ENCODE data around the gene OXA1L.
"Not testable (repeated sequence)": the region's sequence is repeated elsewhere in the genome, so short reads cannot be mapped to it uniquely, and the experiment has no call there.

The OXA1L gene

GRCh38 chr14:22766457-22767322, at the start of gene OXA1L:
Gene OXA1L (plus strand): TSS chr14:22766688. CDS start chr14:22766702, 14 bp downstream.
- peak; percentile 95 for DNase-seq (ENCODE audit: low read depth)

GRCh38 chr14:22718091-22718490, 48.4 kb upstream of the OXA1L start:
- DNase-seq (ENCODE audit: low read depth) = no peak

GRCh38 chr14:22721213-22721612, 45.3 kb upstream of the OXA1L start:
- DNase-seq (ENCODE audit: low read depth) = no peak

DNA sequence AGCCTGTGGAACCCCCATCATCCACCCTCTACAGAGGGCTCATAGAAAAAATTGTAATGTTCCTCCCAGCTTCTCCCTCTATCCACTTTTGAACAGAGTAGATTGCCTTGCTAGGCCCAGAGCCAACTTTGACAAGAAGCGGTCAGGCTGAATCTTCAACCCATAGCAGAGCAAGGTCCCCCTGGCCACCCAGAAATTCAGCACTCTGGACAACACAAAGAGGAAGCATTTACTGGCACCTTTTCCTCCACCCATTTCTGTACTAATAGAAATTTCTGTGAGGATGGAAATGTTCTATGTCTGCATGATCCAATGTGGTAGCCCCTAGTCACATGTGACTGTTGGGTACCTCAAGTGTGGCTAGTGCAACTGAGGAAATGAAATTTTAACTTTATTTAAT, 42.7 kb upstream of the OXA1L start:
- DNase-seq (ENCODE audit: low read depth) = no peak

DNA sequence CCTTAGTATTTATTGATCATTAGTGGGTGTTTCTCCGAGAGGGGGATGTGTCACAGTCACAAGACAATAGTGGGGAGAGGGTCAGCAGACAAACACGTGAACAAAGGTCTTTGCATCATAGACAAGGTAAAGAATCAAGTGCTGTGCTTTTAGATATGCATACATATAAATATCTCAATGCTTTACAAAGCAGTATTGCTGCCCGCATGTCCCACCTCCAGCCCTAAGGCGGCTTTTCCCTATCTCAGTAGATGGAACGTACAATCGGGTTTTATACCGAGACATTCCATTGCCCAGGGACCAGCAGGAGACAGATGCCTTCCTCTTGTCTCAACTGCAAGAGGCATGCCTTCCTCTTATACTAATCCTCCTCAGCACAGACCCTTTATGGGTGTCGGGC, 41.6 kb upstream of the OXA1L start:
- DNase-seq (ENCODE audit: low read depth) = not testable (repeated sequence)

- not testable (repeated sequence) for DNase-seq (ENCODE audit: low read depth)
These were observed 41.1 kb upstream of the OXA1L start for GRCh38 chr14:22725374-22725773.

DNA sequence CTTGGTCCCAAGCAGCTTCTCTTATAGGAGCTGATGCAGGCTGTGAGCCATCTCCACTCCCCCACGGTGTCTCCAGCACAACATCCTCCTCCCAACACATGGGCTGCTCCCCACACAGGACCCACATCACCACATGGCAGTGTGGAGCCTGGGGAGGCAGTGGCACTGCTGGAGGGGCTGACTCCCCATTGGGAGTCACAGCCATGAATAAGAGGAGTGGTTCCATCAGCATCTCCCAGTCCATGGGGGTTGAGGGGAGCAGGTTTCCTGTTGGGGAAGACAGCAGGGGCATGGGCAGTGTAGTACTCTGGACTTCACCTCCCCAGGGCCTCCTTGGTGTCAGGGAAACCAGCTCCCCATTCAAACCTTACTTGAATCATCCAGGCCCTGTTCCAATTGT, 40.5 kb upstream of the OXA1L start:
- DNase-seq (ENCODE audit: low read depth) = no peak

DNA sequence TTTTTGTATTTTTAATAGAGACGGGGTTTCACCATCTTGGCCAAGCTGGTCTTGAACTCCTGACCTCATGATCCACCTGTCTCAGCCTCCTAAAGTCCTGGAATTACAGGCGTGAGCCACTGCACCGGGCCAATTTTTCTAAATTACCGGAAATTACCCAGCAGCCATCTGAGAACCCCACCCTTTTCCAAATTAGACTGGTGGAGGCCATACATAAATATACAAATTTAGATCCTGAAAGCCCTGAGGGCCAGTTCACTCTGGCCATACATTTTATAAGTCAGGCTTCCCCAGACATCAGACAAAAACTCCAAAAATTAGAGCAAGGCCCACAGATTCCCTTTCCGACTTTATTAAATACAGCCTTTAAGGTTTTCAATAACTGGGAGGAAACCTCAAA, 34.4 kb upstream of the OXA1L start:
- DNase-seq (ENCODE audit: low read depth) = not testable (repeated sequence)

GRCh38 chr14:22733829-22734228, 32.7 kb upstream of the OXA1L start:
- no peak for DNase-seq (ENCODE audit: low read depth)

GRCh38 chr14:22735096-22735495, 31.4 kb upstream of the OXA1L start:
- DNase-seq (ENCODE audit: low read depth) = no peak

- not testable (repeated sequence) for DNase-seq (ENCODE audit: low read depth)
These were observed 30.1 kb upstream of the OXA1L start for GRCh38 chr14:22736384-22736783.

DNA sequence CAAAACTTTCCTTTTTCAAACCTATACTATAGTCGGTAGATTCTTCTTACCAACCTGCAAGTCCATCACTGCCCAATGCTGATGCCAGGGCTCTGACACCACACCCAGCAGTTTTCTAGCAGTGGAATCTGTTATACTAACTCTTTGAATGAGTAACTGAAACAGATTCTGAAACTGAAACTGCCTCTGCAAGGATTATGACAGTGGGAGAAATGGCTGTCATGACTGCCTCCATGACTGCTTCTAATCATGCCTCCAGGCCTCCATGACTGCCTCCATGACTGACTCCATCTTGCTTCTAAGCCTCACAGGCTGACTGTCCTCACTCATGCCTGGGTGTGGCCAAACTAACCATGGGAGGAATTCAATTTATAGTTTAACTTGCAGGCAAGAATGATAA, 29.4 kb upstream of the OXA1L start:
- DNase-seq (ENCODE audit: low read depth) = no peak

DNA sequence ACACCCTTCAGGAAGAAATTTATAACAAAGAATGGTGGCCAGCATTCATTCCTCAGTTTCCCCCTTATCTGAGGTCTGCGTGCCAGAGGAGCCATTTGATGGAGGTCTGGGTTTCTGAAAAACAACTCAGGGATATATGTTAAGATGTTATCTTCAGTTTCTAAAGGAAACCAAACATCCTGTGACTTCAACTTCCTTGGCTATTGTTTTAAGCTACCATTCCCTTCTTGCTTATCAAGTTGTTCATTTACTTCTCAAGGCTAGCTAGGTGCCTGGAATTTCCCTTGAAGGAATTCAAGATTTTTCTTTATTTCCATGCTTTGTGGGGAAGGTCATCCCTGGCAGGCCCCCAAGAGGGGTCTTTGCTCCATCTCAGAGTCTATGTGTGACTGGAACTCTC, 27.1 kb upstream of the OXA1L start:
- no peak for DNase-seq (ENCODE audit: low read depth)

GRCh38 chr14:22740020-22740419, 26.5 kb upstream of the OXA1L start:
- DNase-seq (ENCODE audit: low read depth) = no peak

DNA sequence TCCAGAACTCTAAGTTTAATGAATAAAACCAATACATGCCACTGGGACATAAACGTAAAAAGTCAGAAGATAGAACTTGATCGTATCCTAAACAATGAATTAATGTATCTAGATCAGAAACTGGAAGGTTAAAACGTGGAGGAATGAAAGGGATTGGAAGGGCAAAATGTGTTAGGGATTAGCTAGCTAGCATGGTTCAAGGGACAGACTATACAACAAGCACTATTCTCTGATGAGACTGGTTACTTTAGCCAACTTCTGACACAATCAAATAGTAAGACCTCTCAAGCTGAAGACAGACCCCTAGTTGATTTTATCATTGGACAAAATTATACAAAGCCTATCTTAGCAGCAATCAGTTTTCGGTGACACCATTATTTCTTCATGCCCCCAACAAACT, 18.7 kb upstream of the OXA1L start:
- no peak for DNase-seq (ENCODE audit: low read depth)

- peak; percentile 16 for DNase-seq (ENCODE audit: low read depth)
These were observed 18.3 kb upstream of the OXA1L start for GRCh38 chr14:22748206-22748605.

- no peak for DNase-seq (ENCODE audit: low read depth)
These were observed 17.8 kb upstream of the OXA1L start for GRCh38 chr14:22748631-22749068.

DNA sequence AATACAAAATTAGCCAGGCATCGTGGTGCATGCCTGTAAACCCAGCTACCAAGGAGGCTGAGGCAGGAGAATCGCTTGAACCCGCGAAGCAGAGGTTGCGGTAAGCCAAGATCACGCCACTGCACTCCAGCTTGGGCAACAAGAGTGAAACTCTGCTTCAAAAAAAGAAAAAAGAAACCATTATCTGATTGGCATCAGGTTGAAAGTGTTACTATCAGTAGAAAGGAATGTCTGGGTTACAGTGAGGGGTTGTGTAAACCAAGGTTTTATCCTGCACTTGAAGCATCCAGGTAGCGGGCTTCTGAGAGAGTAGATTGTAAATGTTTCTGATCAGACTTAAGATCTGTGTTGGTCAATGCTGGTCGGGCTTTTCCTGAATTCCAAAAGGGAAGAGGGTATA, 14.1 kb upstream of the OXA1L start:
- peak; percentile 64 for DNase-seq (ENCODE audit: low read depth)

DNA sequence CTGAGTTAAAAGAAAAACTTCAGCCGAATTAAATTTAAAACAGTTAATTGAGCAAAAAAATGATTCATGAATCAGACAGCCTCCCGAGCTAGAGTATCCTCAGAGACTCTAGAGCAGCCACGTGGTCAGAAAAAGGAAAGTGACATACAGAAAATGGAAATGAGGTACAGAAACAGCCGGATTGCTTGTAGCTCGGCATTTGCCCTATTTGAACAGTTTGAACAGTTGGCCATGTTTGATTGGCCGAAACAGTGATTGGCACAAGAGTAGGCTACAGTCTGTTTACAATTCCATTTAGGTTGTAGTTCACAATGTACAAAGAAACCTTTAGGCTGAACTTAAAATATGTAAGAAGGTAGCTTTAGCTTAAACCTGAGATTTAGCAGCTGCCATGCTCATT, 12.9 kb upstream of the OXA1L start:
- no peak for DNase-seq (ENCODE audit: low read depth)

DNA sequence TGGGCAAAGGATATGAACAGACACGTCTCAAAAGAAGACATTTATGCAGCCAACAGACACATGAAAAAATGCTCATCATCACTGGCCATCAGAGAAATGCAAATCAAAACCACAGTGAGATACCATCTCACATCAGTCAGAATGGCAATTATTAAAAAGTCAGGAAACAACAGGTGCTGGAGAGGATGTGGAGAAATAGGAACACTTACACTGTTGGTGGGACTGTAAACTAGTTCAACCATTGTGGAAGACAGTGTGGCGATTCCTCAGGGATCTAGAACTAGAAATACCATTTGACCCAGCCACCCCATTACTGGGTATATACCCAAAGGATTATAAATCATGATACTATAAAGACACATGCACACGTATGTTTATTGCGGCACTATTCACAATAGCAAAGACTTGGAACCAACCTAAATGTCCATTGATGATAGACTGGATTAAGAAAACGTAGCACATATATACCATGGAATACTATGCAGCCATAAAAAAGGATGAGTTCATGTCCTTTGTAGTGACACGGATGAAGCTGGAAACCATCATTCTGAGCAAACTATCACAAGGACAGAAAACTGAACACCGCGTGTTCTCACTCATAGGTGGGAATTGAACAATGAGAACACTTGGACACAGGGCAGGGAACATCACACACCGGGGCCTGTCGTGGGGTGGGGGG, 8.4 kb upstream of the OXA1L start:
- not testable (repeated sequence) for DNase-seq (ENCODE audit: low read depth)

- DNase-seq (ENCODE audit: low read depth) = no peak
These were observed 4.8 kb upstream of the OXA1L start for GRCh38 chr14:22761734-22762133.

GRCh38 chr14:22764382-22764781, 2.1 kb upstream of the OXA1L start:
- no peak for DNase-seq (ENCODE audit: low read depth)

DNA sequence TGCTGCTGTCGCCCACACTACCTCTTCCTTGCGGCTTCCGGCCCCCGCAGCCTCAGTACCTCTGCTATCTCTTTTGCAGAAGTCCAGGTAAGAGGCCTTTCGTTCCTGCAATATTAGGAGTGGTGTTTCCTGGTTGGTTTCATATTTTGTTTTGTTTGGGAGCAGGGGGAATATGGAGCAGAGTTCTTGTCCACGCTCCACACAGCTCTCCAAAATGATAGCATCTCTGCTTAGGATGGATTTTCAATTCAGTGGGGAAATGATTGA, 768 bp downstream of the OXA1L start:
- DNase-seq (ENCODE audit: low read depth) = no peak

- no peak for DNase-seq (ENCODE audit: low read depth)
These were observed 2.5 kb downstream of the OXA1L start for GRCh38 chr14:22768947-22769346.
